Hepatocyte (in vitro differentiated cells): ENCODE results near the gene MUC21. TPM values are rescaled to one million over a fixed set of nuclear protein-coding genes. Genes with fewer than 3 reads are reported as not detected.
"Not testable (repeated sequence)": the region's sequence is repeated elsewhere in the genome, so short reads cannot be mapped to it uniquely, and the experiment has no call there.

Experiments
- DNase-seq: peaks from one replicate; pipeline ENCODE4 v3.0.0-alpha.2; 2016; ENCODE audit warnings: low spot score
- H2AFZ ChIP-seq: fragments of 200-600 bp; sonication (generic); 2 replicates; pipeline ENCODE4 v1.6.0; 2016; ENCODE audit warnings: antibody characterized with exemption, mild to moderate bottlenecking
- H3K27ac ChIP-seq: fragments of 200-600 bp; sonication (generic); 2 replicates; pipeline ENCODE4 v1.5.1; 2016; ENCODE audit warnings: mild to moderate bottlenecking
- H3K27me3 ChIP-seq: fragments of 200-600 bp; sonication (generic); 2 replicates; pipeline ENCODE4 v1.6.1; 2016
- H3K36me3 ChIP-seq: fragments of 200-600 bp; sonication (generic); replicated peaks from 2 replicates; pipeline ENCODE4 v1.5.1; 2016; ENCODE audit warnings: low read depth; ENCODE audit not compliant: insufficient read depth
- H3K4me1 ChIP-seq: fragments of 200-600 bp; sonication (generic); 2 replicates; pipeline ENCODE4 v1.5.1; 2016; ENCODE audit warnings: mild to moderate bottlenecking, moderate library complexity; ENCODE audit not compliant: insufficient read depth
- H3K4me2 ChIP-seq: fragments of 200-600 bp; sonication (generic); 2 replicates; pipeline ENCODE4 v1.6.0; 2016
- H3K4me3 ChIP-seq: fragments of 200-600 bp; sonication (generic); 2 replicates; pipeline ENCODE4 v1.5.1; 2016; ENCODE audit warnings: mild to moderate bottlenecking
- H3K79me2 ChIP-seq: fragments of 200-600 bp; sonication (generic); 2 replicates; pipeline ENCODE4 v1.6.0; 2017; ENCODE audit warnings: mild to moderate bottlenecking
- H3K9me2 ChIP-seq: fragments of 200-600 bp; sonication (generic); replicated peaks from 2 replicates; pipeline ENCODE4 v1.6.0; 2017; ENCODE audit warnings: mild to moderate bottlenecking; ENCODE audit not compliant: insufficient read depth
- H3K9me3 ChIP-seq: fragments of 200-600 bp; sonication (generic); 2 replicates; pipeline ENCODE4 v1.5.1; 2016; ENCODE audit warnings: low read depth, mild to moderate bottlenecking
- H4K20me1 ChIP-seq: fragments of 200-600 bp; sonication (generic); 2 replicates; pipeline ENCODE4 v1.6.0; 2016; ENCODE audit warnings: mild to moderate bottlenecking; ENCODE audit not compliant: insufficient read depth, poor library complexity, severe bottlenecking
- EZH2 ChIP-seq: fragments of 200-600 bp; sonication (generic); IDR thresholded peaks from 2 replicates; pipeline ENCODE4 v1.6.1; 2016; ENCODE audit warnings: antibody characterized with exemption, mild to moderate bottlenecking, borderline replicate concordance
- EZH2phosphoT487 ChIP-seq: fragments of 200-600 bp; sonication (generic); IDR thresholded peaks from one replicate; pipeline ENCODE4 v1.6.1; 2018; ENCODE audit warnings: antibody characterized with exemption, mild to moderate bottlenecking, low read depth, moderate library complexity; ENCODE audit not compliant: unreplicated experiment, severe bottlenecking
- WGBS: methylation state at CpG from one replicate; pipeline ENCODE4 v1.1.6; 2016; ENCODE audit warnings: low lambda C conversion rate; ENCODE audit errors: missing lambda C conversion rate; 5-methylcytosine and 5-hydroxymethylcytosine counted together
- polyA plus RNA-seq: library from polyadenylated mRNA; unstranded; fragments of >200 nt; fragmentation: Nextera tagmentation; extraction: Ambion mirVana; gene quantifications from 2 replicates; pipeline ENCODE4 v1.2.1, GENCODE V29; 2016
- total RNA-seq: library from RNA; depleted of rRNA; stranded (reverse); fragments of >200 nt; gene quantifications from 2 replicates; pipeline ENCODE4 v1.2.3, GENCODE V29; 2014
- TF ChIP-seq, protein P1 (sequence below): fragments of 200-600 bp; sonication (generic); IDR thresholded peaks from 2 replicates; pipeline ENCODE4 v1.5.1; 2016; ENCODE audit warnings: antibody characterized with exemption, mild to moderate bottlenecking; ENCODE audit not compliant: poor library complexity

MUC21 gene
- total and polyA plus RNA-seq, 2 experiments from 2014 or later: not detected

DNA sequence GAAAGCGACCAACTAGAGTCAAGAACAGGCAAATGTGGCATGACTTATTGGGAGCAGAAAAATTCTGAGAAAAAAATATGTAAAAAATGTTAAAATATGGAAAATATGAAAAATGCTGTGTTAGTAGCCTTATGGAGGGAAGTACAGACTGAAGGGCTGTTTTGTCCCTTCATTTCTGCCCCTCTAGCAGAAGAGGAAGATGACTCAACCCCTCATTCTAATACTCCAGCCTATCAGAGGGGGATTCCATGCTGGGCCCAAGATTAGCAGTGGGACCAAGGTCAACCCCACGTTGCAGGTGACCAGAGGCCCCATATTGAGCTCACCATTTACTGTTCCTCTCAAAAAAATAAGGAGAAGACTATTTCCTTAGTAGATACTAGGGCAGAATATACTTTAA lies 8.4 kb downstream of the MUC21 start:
- WGBS: 90% methylated on average over 2 of the region's 2 CpGs
- H4K20me1 ChIP-seq: no peaks in the 10 kb centered on the region
- H3K4me2 ChIP-seq: no peak overlapping the region
- no peaks in the 10 kb centered on the region for H3K36me3 ChIP-seq
- H3K9me3 ChIP-seq: no peaks in the 10 kb centered on the region
- no peaks in the 10 kb centered on the region for H3K9me2 ChIP-seq
- H3K27me3 ChIP-seq: no peaks in the 10 kb centered on the region
- no peak overlapping the region for H3K4me3 ChIP-seq
- TF ChIP-seq, protein P1, sequence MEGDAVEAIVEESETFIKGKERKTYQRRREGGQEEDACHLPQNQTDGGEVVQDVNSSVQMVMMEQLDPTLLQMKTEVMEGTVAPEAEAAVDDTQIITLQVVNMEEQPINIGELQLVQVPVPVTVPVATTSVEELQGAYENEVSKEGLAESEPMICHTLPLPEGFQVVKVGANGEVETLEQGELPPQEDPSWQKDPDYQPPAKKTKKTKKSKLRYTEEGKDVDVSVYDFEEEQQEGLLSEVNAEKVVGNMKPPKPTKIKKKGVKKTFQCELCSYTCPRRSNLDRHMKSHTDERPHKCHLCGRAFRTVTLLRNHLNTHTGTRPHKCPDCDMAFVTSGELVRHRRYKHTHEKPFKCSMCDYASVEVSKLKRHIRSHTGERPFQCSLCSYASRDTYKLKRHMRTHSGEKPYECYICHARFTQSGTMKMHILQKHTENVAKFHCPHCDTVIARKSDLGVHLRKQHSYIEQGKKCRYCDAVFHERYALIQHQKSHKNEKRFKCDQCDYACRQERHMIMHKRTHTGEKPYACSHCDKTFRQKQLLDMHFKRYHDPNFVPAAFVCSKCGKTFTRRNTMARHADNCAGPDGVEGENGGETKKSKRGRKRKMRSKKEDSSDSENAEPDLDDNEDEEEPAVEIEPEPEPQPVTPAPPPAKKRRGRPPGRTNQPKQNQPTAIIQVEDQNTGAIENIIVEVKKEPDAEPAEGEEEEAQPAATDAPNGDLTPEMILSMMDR: no peak
- TF ChIP-seq EZH2phosphoT487 (no peak), EZH2 (no peak)
- no peaks in the 10 kb centered on the region for H3K79me2 ChIP-seq
- DNase-seq: no peak
- H3K27ac ChIP-seq: no peak overlapping the region
- no peak overlapping the region for H2AFZ ChIP-seq
- H3K4me1 ChIP-seq: no peaks in the 10 kb centered on the region

DNA sequence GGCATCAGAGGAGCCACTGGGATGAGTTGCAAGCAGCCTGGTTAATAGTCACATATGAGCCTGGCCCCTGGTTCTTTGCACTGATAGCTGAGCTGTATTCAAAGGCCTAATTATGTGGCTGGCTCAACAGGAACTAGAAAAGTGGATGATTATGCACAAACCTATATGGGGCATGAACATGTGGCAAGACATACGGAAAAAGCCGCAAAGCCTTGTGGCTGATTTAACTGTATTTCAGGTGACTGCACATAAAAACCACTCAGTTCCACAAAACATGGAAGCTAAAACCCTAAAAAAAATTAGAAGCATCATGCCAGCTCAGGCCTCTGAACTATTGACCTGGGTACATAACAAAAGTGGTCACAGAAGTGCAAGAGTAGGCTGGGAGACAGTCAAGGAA lies 13.8 kb downstream of the MUC21 start:
- H3K36me3 ChIP-seq: no peaks in the 10 kb centered on the region
- TF ChIP-seq, protein P1: no peak
- TF ChIP-seq EZH2phosphoT487 (no peak), EZH2 (no peak)
- H3K79me2 ChIP-seq: no peaks in the 10 kb centered on the region
- WGBS: 94% methylated on average over 2 of the region's 2 CpGs
- no peaks in the 10 kb centered on the region for H3K9me3 ChIP-seq
- no peak overlapping the region for H2AFZ ChIP-seq
- H3K9me2 ChIP-seq: no peaks in the 10 kb centered on the region
- no peak overlapping the region for H3K4me3 ChIP-seq
- H3K27ac ChIP-seq: no peak overlapping the region
- no peak for DNase-seq
- no peaks in the 10 kb centered on the region for H3K4me1 ChIP-seq
- H3K27me3 ChIP-seq: no peaks in the 10 kb centered on the region
- no peaks in the 10 kb centered on the region for H4K20me1 ChIP-seq
- no peak overlapping the region for H3K4me2 ChIP-seq

GRCh38 chr6:30998785-30999184 lies 15.3 kb downstream of the MUC21 start:
- H3K36me3 ChIP-seq: no peaks in the 10 kb centered on the region
- H3K4me1 ChIP-seq: no peaks in the 10 kb centered on the region
- DNase-seq: no peak
- no peaks in the 10 kb centered on the region for H3K27me3 ChIP-seq
- no peak overlapping the region for H3K4me2 ChIP-seq
- H3K9me3 ChIP-seq: no peaks in the 10 kb centered on the region
- H3K9me2 ChIP-seq: no peaks in the 10 kb centered on the region
- H2AFZ ChIP-seq: no peak overlapping the region
- H3K79me2 ChIP-seq: no peaks in the 10 kb centered on the region
- H3K4me3 ChIP-seq: no peak overlapping the region
- no peaks in the 10 kb centered on the region for H4K20me1 ChIP-seq
- no peak for TF ChIP-seq EZH2phosphoT487
- TF ChIP-seq, protein P1: no peak
- no peak for TF ChIP-seq EZH2
- H3K27ac ChIP-seq: no peak overlapping the region
- 62% methylated on average over 5 of the region's 5 CpGs for WGBS

- not testable (repeated sequence) for H3K9me3 ChIP-seq, H3K4me2 ChIP-seq, H3K36me3 ChIP-seq, H3K4me3 ChIP-seq, H4K20me1 ChIP-seq, H2AFZ ChIP-seq, H3K27ac ChIP-seq, H3K4me1 ChIP-seq, DNase-seq, H3K9me2 ChIP-seq, H3K27me3 ChIP-seq, H3K79me2 ChIP-seq
- WGBS: 91% methylated on average over 21 of the region's 39 CpGs
Observed at GRCh38 chr6:31000067-31000860, 16.7 kb downstream of the MUC21 start.
